ENCODE results near the gene CCDC57.

DNA sequence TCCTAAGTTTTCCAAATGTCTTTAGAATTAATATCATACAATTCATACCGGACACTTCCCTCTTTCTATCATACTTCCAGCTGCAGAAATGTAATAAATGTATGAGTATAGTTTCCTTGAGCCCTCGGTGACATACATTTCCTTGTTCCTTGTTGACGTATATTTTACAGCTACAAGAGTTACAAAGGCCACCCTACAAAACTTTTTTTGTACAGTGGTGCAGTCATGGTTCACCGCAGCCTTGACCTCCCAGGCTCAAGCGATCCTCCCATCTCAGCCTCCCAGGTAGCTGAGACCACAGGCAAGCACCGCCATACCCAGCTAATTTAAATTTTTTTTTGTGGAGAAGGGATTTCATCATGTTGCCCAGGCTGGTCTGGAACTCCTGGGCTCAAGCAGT, 139.8 kb downstream of the CCDC57 start:
- TF ChIP-seq POLR2A (IDR thresholded peaks at IDR 0.05; ENCODE audit: low read depth) (no peak), CTCF (IDR thresholded peaks at IDR 0.05) (no peak), POLR2AphosphoS5 (IDR thresholded peaks at IDR 0.05) (no peak), EP300 (IDR thresholded peaks at IDR 0.05) (no peak)

Data from esophagus muscularis mucosa (tissue), 4 donors.